Occipital lobe (tissue), 2 donors: Measurements from ENCODE around the gene STXBP5. TPM values are rescaled to one million over a fixed set of nuclear protein-coding genes. Genes with fewer than 3 reads are reported as not detected.
"Not testable (repeated sequence)": the region's sequence is repeated elsewhere in the genome, so short reads cannot be mapped to it uniquely, and the experiment has no call there.

Source experiments
- DNase-seq: peaks from one replicate; lab custom pipeline; 2025; lab: John Stamatoyannopoulos, UW
- total RNA-seq: library from RNA; depleted of rRNA; stranded (reverse); fragments of >200 nt; gene quantifications from one replicate; pipeline ENCODE4 v1.2.3, GENCODE V29; 2014

STXBP5 gene
- total RNA-seq, 1 donor from 2014 or later: 163 TPM

- DNase-seq: no peak
These were observed 168.6 kb downstream of the STXBP5 start for GRCh38 chr6:147372806-147373205.

DNA sequence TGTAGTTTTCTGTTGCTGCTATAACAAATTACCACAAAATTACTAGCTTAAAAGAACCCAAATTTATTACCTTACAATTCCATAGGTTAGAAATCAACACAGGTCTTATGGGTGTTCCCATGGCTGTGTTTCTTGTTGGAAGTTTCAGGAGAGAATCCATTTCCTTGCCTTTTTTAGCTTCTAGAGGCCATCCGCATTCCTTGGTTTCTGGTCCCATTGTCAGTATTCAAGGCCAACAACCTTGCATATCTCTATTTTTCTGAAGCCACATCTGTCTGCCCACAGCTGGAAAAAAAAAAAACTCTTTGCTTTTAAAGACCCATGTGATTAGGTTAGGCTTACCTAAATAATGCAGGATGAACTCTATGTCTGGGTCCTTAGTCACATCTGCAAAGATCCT lies 174.6 kb downstream of the STXBP5 start:
- DNase-seq: no peak

GRCh38 chr6:147380841-147381240 lies 176.6 kb downstream of the STXBP5 start:
- DNase-seq: not testable (repeated sequence)

GRCh38 chr6:147381712-147382111 lies 177.5 kb downstream of the STXBP5 start:
- DNase-seq: no peak

DNA sequence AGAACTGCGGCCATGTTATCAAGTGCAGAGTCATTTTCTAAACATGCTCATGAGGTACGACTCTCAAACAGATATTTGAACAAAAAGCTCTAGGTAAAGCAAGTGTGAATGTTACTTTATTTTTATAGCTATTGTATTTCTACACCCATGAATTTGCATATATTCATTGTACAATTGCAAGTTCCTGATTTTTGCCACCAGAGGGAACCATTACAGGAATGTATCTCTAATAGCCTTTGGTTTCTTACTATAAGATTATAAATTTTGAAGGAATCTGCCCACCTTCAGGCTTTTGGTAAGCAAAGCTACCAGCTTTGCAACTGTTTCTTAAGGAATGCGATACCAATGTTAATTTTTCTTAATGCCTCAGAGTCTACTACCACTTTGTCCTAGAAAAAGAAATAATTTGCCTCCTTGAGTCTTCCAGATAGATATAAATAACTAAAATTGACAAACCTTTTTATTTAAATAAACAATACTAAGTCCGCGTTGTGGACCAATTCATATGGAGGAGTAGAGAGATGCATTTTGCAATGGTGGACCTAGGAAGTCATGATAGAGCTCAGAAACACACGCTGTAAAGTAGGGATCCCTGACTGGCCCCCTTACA lies 178.8 kb downstream of the STXBP5 start:
- no peak for DNase-seq

DNA sequence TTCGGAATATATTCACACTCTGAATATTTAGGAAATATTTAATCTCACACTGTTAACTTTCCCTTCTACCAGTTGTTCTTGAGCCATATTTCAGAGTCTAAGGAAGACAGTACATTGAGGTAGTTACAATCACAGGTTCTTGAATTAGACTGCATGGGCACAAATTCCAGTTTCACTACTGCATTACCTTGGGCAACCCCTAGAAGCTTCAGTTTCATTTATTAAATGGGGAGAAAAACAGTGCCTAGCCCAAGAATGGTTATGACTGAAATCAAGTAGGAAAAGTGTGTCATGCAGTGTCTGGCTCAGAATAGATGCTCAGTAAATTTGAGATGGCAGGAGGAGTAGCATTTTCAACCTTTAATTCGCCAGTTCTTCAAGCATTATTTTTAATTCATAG lies 179.8 kb downstream of the STXBP5 start:
- DNase-seq: no peak

DNA sequence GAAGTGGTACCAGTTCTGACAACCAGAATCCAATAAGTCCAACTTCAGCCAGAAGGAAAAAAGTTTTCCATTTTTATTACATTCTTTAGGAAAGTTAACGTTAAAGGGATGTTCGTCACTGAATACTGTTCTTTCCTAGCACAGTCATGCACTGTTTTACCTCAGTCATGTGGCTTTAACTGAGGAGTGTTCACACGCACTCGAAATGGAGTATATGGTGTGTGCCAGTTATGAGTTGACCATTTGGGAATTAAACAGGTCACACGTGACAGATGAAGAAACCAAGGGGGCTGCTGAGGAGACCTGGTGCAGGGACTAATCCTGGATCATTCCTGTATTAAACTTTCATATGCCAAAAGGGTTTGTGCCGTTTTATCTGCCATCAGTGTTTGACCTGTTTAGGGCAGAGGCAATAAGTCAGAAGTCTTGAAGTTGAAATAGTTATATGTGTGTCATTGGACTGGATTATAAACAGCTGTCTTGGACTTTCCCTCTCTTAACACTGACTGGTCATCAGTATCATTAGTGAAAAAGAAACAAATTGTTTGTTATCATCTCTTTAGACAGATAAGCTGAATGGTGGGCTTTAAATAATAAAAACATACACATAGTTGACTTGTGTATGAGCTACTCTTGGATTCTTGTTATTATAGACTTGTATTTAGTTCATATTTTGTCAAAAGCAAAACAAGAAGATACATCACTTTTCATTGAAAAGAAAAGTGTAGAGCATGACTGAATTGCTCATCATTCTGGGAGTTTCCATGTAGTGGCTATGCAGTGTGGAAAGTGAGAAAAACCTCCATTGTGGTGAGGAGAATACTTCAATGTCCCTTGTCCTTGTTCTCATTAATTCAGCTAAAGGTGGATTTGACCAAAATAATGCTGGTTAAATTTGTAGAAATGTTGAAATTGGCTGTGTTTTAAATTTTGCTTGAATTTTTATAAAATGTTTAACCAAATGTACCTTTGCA lies 180.8 kb downstream of the STXBP5 start:
- no peak for DNase-seq

GRCh38 chr6:147389463-147389862 lies 185.2 kb downstream of the STXBP5 start:
- no peak for DNase-seq

DNA sequence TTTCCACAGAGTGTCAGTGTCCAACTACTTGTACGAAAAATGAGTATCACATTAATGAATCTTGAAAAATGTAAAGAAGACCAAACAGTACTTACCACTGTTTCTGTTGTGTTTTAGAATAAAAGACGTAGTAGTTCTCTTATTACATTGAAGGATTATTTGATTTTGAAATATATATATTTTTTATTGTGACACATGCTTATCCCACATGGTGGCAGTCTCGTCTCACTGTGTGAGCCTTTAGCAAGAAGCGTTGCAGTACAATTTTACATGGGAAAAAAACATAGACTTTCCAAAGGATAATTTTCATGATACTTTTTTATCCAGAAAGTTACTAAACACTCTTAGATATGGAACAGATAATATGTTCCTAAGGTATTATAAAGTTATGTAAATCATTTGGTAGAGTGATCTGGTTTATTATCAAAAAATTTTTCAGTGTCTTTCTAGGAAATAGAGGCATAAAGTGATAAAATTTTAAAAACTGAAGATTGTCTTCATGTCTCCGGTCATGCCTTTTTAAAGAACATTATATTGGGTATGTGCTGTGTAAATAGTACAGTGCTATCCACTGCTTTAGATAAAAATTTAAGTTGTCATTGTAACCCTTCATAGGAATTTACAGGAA lies 186.8 kb downstream of the STXBP5 start:
- no peak for DNase-seq

- no peak for DNase-seq
These were observed 188.9 kb downstream of the STXBP5 start for GRCh38 chr6:147392917-147393625.

DNA sequence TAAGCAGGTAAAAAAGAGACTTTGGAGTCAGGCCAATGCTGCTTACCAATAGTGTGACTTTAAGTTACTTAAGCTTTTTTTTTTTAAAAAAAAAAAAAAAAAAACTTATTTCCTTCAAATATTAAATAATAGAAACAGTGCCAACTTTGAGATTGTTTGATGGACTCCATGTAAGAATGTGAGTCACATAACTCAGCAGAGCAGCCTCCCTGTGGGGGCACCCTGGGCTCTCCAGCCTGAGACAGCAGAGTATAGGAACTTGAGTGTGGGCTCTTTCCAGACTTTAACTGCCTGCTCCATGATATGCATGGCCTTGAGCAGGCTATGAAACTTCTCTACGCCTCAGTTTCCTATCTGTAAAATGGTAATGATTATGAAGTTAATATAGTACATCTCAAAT lies 190.9 kb downstream of the STXBP5 start:
- no peak for DNase-seq

DNA sequence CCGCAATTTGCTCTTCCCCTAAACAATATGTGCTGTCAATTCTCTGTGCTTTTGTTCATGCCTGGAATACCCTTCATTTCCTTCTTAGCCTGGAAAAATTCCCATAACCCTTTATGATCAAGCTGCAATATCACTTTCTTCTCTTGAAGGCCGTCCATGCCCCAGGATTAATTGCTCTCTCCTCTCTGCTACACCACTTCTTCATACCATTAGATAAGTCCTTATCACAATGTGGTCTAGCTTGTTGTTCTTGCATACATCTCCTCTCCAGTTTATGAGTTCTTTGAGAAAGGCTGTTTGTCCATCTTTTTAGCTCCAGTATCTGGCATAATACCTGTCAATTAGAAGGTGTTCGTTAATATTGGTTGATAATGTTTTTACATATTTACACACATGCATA lies 193.1 kb downstream of the STXBP5 start:
- DNase-seq: no peak

DNA sequence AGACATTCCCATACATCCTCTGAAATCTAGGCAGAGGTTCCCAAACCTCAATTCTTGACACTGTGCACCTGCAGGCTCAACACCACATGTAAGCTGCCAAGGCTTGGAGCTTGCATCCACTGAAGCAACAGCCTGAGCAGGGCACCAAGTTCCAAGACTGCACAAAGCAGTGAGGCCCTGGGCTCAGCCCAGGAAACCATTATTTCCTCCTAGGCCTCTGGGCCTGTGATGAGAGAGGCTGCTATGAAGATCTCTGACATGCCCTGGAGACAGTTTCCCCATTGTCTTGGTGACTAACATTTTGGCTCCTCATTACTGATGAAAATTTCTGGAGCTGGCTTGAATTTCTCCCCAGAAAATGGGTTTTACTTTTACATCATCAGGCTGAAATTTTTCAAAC lies 196.8 kb downstream of the STXBP5 start:
- no peak for DNase-seq

DNA sequence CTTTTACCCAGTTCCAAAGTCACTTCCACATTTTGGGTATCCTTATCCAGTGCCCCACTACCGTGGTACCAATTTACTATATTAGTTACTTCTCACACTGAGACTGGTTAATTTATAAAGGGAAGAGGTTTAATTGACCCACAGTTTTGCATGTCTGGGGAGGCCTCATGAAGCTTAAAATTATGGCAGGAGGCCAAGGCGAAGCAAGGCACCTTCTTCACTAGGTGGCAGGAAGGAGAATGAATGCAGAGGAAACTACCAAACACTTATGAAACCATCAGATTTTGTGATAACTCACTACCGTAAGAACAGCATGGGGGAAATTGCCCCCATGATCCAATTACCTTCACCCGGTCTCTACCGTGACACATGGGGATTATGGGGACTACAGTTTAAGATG lies 197.6 kb downstream of the STXBP5 start:
- no peak for DNase-seq

DNA sequence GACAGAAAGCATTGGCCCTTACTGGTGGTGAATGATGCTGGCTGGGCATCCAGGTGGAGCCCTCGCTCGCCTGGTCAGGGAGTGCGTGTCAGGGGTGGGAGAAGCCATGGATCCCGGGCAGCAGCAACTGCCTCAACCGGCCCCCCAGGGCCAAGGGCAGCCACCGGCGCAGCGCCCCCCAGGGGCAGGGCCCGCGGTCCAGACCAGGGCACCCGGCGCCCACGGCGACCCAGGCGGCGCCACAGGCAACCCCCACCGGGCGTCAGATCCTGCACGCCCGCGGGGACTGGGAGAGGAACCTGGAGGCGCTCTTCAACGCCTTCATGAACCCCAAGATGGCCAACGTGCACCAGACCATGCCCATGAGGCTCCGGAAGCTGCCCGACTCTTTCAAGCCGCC lies 202.6 kb downstream of the STXBP5 start:
- DNase-seq: no peak

DNA sequence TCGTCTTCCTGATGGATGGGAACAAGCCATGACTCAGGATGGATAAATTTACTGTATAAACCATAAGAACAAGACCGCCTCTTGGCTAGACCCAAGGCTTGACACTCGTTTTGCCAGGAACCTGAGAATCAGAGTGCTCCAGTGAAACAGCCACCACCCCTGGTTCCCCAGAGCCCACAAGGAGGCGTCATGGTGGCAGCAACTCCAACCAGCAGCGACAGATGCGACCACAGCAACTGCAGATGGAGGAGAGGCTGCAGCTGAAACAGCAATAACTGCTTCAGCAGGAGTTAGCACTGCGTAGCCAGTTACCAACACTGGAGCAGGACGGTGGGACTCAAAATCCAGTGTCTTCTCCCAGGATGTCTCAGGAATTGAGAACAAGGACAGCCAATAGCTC lies 203.4 kb downstream of the STXBP5 start:
- no peak for DNase-seq

GRCh38 chr6:147416622-147417021 lies 212.4 kb downstream of the STXBP5 start:
- DNase-seq: no peak

GRCh38 chr6:147417954-147418353 lies 213.7 kb downstream of the STXBP5 start:
- DNase-seq: no peak

GRCh38 chr6:147418523-147418922 lies 214.3 kb downstream of the STXBP5 start:
- DNase-seq: no peak

GRCh38 chr6:147421903-147422302 lies 217.7 kb downstream of the STXBP5 start:
- DNase-seq: no peak

DNA sequence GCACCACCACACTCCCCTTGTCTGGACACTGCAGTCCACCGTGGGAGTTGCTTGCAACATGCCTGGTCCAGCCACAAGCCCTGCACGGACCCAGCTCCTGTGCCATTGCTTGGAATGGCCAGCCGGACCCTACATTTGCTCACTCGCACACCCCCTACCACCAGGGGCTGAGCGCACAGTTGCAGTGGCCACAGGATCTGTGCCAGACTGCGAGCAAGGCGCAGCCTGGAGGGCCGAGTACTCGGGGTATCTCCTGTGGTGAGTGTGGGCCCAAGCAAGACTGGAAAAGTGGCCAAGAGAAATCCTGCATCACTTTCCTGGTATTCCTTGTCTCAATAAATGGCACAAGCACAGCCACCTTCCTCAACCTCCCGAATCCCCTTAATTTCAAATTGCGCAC lies 218.9 kb downstream of the STXBP5 start:
- DNase-seq: no peak

DNA sequence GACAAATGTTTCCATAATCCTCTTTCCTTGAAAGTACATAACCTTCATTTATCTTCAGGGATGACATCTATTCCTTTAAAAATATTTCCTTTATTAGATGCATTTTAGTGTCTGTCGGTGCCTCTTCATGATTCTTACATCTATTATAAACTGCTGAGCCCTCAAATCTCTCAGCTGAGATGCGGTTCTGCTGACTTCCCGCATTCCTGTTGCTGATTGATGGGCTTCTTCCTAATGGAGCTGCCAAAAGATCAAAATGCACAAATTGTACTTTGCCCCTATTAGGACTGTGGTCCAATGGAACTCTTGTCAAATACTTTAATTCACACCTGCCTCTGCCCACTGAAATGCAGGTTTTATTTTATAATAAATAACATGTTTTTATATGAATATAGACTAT lies 225.6 kb downstream of the STXBP5 start:
- no peak for DNase-seq
